Tibial nerve (tissue), 4 donors: Measurements from ENCODE around the gene SH2D5. TPM values are rescaled to one million over a fixed set of nuclear protein-coding genes. Genes with fewer than 3 reads are reported as not detected.
"Not testable (repeated sequence)": the region's sequence is repeated elsewhere in the genome, so short reads cannot be mapped to it uniquely, and the experiment has no call there.

Source experiments
- DNase-seq, 2 donors: peaks; one replicate each; pipeline ENCODE4 v3.0.0-alpha.2; 2019; ENCODE audit warnings: low spot score in 2 of 2
- H3K27ac ChIP-seq, 4 donors: fragments of 200-600 bp; sonication (generic) in 3 of 4; one replicate each; pipeline ENCODE4 v1.5.1; 2017 to 2019; ENCODE audit warnings: mild to moderate bottlenecking in 1 of 4
- H3K27me3 ChIP-seq, 2 donors: fragments of 200-600 bp; sonication (generic) in 1 of 2; one replicate each; pipeline versions ENCODE4 v1.5.1 to v1.6.0; 2017 to 2019
- H3K36me3 ChIP-seq, 3 donors: fragments of 200-600 bp; sonication (generic); one replicate each; pipeline ENCODE4 v1.5.1; 2018 to 2019
- H3K4me1 ChIP-seq, 4 donors: fragments of 200-600 bp; sonication (generic) in 3 of 4; one replicate each; pipeline ENCODE4 v1.5.1; 2017 to 2019
- H3K4me3 ChIP-seq, 4 donors: fragments of 200-600 bp; sonication (generic) in 3 of 4; one replicate each; pipeline ENCODE4 v1.5.1; 2017 to 2019; ENCODE audit warnings: mild to moderate bottlenecking in 1 of 4, moderate library complexity in 1 of 4
- H3K9me3 ChIP-seq, 4 donors: fragments of 200-600 bp; sonication (generic) in 3 of 4; one replicate each; pipeline ENCODE4 v1.5.1; 2017 to 2019
- CTCF ChIP-seq, 5 experiments: fragments of 200-600 bp in 3 of 5; fragments of 450-650 bp in 2 of 5; sonication (generic) in 3 of 5; IDR thresholded peaks; one replicate each; pipeline ENCODE4 v1.5.1; 2016 to 2019; ENCODE audit warnings: antibody characterized with exemption in 5 of 5, mild to moderate bottlenecking in 3 of 5, moderate library complexity in 2 of 5
- EP300 ChIP-seq, 2 donors: sonication (generic); formaldehyde crosslinking; IDR thresholded peaks; one replicate each; pipeline ENCODE4 v1.6.1; 2017; ENCODE audit warnings: antibody characterized with exemption in 2 of 2, mild to moderate bottlenecking in 1 of 2
- POLR2A ChIP-seq, 2 donors: fragments of 450-650 bp; IDR thresholded peaks; one replicate each; pipeline ENCODE4 v1.6.1; 2017; ENCODE audit warnings: antibody characterized with exemption in 2 of 2, mild to moderate bottlenecking in 2 of 2, moderate library complexity in 2 of 2
- WGBS, 2 donors: methylation state at CpG; one replicate each; pipeline ENCODE4 v1.1.5; 2018; 5-methylcytosine and 5-hydroxymethylcytosine counted together
- total RNA-seq, 4 donors: library from RNA; depleted of rRNA; stranded (reverse); fragments of >200 nt; gene quantifications; one replicate each; pipeline ENCODE4 v1.1.0, GENCODE V29; 2016

The SH2D5 gene
- total RNA-seq, 4 donors from 2014 or later = not detected

GRCh38 chr1:20721117-20722061 lies 11.1 kb downstream of the SH2D5 start:
- 90 to 91% methylated on average over 29 of the region's 29 CpGs for WGBS, 2 donors

GRCh38 chr1:20720631-20721091 lies 11.8 kb downstream of the SH2D5 start:
- WGBS, 2 donors = 71 to 85% methylated on average over 8 to 10 of the region's 12 CpGs

More at GRCh38 chr1:20721117-20722061, 11.1 kb downstream of the SH2D5 start:
- H3K27me3 ChIP-seq = peaks cover 0 to 11% of the 10 kb centered on the region in 2 donors
- TF ChIP-seq EP300 (IDR thresholded peaks at IDR 0.05) (no peak), CTCF (IDR thresholded peaks at IDR 0.05) (no peak), POLR2A (IDR thresholded peaks at IDR 0.05) (no peak)
- H3K4me3 ChIP-seq = no peak overlapping the region
- no peaks in the 10 kb centered on the region for H3K36me3 ChIP-seq
- peak in 1 of 2 donors; percentile 6 for DNase-seq
- H3K4me1 ChIP-seq = peaks cover 0 to 11% (median 4%) of the 10 kb centered on the region in 4 donors
- H3K9me3 ChIP-seq = no peaks in the 10 kb centered on the region
- no peak overlapping the region for H3K27ac ChIP-seq

GRCh38 chr1:20719871-20720620 lies 12.5 kb downstream of the SH2D5 start:
- no peak for DNase-seq
- WGBS, 2 donors = 46 to 51% methylated on average over 5 of the region's 5 CpGs

More at GRCh38 chr1:20720631-20721091, 11.8 kb downstream of the SH2D5 start:
- peaks cover 0 to 19% of the 10 kb centered on the region in 2 donors for H3K27me3 ChIP-seq
- no peak overlapping the region for H3K4me3 ChIP-seq
- H3K36me3 ChIP-seq = no peaks in the 10 kb centered on the region
- peaks cover 0 to 11% (median 4%) of the 10 kb centered on the region in 4 donors for H3K4me1 ChIP-seq
- no peak overlapping the region for H3K27ac ChIP-seq
- no peak for TF ChIP-seq EP300 (IDR thresholded peaks at IDR 0.05)
- TF ChIP-seq CTCF (IDR thresholded peaks at IDR 0.05) = no peak
- no peak for TF ChIP-seq POLR2A (IDR thresholded peaks at IDR 0.05)
- no peak for DNase-seq
- no peaks in the 10 kb centered on the region for H3K9me3 ChIP-seq

GRCh38 chr1:20719261-20719660 lies 13.2 kb downstream of the SH2D5 start:
- 90 to 93% methylated on average over 8 of the region's 8 CpGs for WGBS, 2 donors
- TF ChIP-seq CTCF (IDR thresholded peaks at IDR 0.05) (no peak), POLR2A (IDR thresholded peaks at IDR 0.05) (no peak), EP300 (IDR thresholded peaks at IDR 0.05) (no peak)
- H3K9me3 ChIP-seq = no peaks in the 10 kb centered on the region
- H3K36me3 ChIP-seq = no peaks in the 10 kb centered on the region
- peaks cover 0 to 11% (median 4%) of the 10 kb centered on the region in 4 donors for H3K4me1 ChIP-seq
- H3K27me3 ChIP-seq = peaks cover 0 to 23% of the 10 kb centered on the region in 2 donors
- no peak overlapping the region for H3K4me3 ChIP-seq
- no peak overlapping the region for H3K27ac ChIP-seq
- DNase-seq = no peak

More at GRCh38 chr1:20719871-20720620, 12.5 kb downstream of the SH2D5 start:
- Histone ChIP-seq H3K36me3 (no peaks in the 10 kb centered on the region), H3K27ac (no peak overlapping the region), H3K4me1 (peaks cover 0 to 11% (median 4%) of the 10 kb centered on the region in 4 donors), H3K9me3 (no peaks in the 10 kb centered on the region), H3K27me3 (peaks cover 0 to 23% of the 10 kb centered on the region in 2 donors), H3K4me3 (no peak overlapping the region)
- no peak for TF ChIP-seq CTCF (IDR thresholded peaks at IDR 0.05)
- TF ChIP-seq EP300 (IDR thresholded peaks at IDR 0.05) = no peak
- no peak for TF ChIP-seq POLR2A (IDR thresholded peaks at IDR 0.05)

GRCh38 chr1:20718343-20718882 lies 14.1 kb downstream of the SH2D5 start:
- H3K27ac ChIP-seq = peak overlapping the region in 1 of 4 donors; percentile 73
- H3K36me3 ChIP-seq, DNase-seq, H3K9me3 ChIP-seq: not testable (repeated sequence)
- WGBS, 2 donors = 65 to 66% methylated on average over 17 of the region's 17 CpGs
- peaks cover 0 to 11% (median 4%) of the 10 kb centered on the region in 4 donors for H3K4me1 ChIP-seq
- H3K27me3 ChIP-seq = peaks cover 0 to 27% of the 10 kb centered on the region in 2 donors
- H3K4me3 ChIP-seq = peak overlapping the region in 3 of 4 donors; percentile 30 to 60 (median 42)
